PFSK-1 (cell line): ENCODE data around the gene ZNF831.

Experiments used
- SIN3A ChIP-seq: IDR thresholded peaks from 2 replicates; pipeline ENCODE4 v1.6.1; 2012; ENCODE audit warnings: mild to moderate bottlenecking, low read length, moderate library complexity, borderline replicate concordance; ENCODE audit not compliant: insufficient read depth
- TAF1 ChIP-seq: IDR thresholded peaks from 2 replicates; pipeline ENCODE4 v1.6.1; 2012; ENCODE audit warnings: low read length, control low read depth, borderline replicate concordance; ENCODE audit not compliant: insufficient read depth
- TF ChIP-seq, protein P1 (sequence below), 2 experiments: IDR thresholded peaks; 2 replicates each; pipeline versions ENCODE4 v1.6.1 to v1.8.0; 2011 to 2012; ENCODE audit warnings: low read depth in 2 of 2, low read length in 2 of 2, control low read depth in 1 of 2, inconsistent platforms in 1 of 2, mild to moderate bottlenecking in 1 of 2, moderate library complexity in 1 of 2; ENCODE audit not compliant: insufficient read depth in 1 of 2

DNA sequence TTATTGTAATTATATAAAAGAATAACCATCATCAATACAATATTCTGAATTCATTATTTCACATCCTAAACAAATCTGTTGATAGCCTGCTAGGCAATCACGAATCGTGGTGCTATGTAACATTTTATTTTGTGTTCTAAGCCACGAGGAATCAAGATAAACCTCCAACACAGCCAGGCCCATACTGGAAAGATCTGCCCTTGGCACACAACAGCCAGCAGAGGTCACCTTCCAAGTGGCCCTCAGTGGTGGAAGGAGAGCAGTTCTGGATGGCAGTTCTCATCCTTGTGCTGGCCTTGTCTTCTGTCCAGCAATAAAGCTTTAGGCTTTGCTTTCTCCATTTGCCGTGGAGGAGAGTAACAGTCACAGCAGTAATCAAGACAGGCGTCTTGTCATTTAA is 13.2 kb downstream of the ZNF831 start:
- TF ChIP-seq SIN3A (no peak), TAF1 (no peak)
- TF ChIP-seq, protein P1, sequence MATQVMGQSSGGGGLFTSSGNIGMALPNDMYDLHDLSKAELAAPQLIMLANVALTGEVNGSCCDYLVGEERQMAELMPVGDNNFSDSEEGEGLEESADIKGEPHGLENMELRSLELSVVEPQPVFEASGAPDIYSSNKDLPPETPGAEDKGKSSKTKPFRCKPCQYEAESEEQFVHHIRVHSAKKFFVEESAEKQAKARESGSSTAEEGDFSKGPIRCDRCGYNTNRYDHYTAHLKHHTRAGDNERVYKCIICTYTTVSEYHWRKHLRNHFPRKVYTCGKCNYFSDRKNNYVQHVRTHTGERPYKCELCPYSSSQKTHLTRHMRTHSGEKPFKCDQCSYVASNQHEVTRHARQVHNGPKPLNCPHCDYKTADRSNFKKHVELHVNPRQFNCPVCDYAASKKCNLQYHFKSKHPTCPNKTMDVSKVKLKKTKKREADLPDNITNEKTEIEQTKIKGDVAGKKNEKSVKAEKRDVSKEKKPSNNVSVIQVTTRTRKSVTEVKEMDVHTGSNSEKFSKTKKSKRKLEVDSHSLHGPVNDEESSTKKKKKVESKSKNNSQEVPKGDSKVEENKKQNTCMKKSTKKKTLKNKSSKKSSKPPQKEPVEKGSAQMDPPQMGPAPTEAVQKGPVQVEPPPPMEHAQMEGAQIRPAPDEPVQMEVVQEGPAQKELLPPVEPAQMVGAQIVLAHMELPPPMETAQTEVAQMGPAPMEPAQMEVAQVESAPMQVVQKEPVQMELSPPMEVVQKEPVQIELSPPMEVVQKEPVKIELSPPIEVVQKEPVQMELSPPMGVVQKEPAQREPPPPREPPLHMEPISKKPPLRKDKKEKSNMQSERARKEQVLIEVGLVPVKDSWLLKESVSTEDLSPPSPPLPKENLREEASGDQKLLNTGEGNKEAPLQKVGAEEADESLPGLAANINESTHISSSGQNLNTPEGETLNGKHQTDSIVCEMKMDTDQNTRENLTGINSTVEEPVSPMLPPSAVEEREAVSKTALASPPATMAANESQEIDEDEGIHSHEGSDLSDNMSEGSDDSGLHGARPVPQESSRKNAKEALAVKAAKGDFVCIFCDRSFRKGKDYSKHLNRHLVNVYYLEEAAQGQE (IDR thresholded peaks at IDR 0.05; ENCODE audit: insufficient read depth in 1 of 2, low read depth in 2 of 2, low read length in 2 of 2): no peak
